ENCODE measurements around the gene TRHDE.

Gene TRHDE

DNA sequence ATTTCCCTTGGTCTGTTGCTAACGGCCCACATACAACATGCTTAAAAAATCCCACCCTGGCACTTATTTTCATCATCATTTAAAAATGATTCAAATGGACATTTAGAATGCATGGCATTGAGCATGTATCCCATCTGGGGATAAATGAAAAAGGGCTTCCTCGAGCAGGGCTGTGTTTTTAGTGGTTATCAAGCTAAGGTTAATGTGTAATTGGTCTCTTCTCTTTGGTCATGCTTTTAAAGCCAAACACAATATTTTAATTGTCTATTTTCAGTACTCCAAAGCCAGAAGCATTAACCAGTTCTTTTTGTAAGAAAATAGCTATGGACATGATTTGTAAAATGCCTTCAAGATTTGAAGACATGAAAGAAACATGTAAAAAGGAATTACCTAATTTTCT, 1.9 kb upstream of the TRHDE start:
- H3K4me3 ChIP-seq (IDR thresholded peaks at IDR 0.05; ENCODE audit: insufficient read depth, low read depth, low read length): no peak overlapping the region
- TF ChIP-seq, protein P1, sequence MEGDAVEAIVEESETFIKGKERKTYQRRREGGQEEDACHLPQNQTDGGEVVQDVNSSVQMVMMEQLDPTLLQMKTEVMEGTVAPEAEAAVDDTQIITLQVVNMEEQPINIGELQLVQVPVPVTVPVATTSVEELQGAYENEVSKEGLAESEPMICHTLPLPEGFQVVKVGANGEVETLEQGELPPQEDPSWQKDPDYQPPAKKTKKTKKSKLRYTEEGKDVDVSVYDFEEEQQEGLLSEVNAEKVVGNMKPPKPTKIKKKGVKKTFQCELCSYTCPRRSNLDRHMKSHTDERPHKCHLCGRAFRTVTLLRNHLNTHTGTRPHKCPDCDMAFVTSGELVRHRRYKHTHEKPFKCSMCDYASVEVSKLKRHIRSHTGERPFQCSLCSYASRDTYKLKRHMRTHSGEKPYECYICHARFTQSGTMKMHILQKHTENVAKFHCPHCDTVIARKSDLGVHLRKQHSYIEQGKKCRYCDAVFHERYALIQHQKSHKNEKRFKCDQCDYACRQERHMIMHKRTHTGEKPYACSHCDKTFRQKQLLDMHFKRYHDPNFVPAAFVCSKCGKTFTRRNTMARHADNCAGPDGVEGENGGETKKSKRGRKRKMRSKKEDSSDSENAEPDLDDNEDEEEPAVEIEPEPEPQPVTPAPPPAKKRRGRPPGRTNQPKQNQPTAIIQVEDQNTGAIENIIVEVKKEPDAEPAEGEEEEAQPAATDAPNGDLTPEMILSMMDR (conservative IDR thresholded peaks at IDR 0.05; ENCODE audit: low read depth, low read length): no peak
- H2AFZ ChIP-seq (ENCODE audit: low read depth): no peak overlapping the region
- no peaks in the 10 kb centered on the region for H3K79me2 ChIP-seq (ENCODE audit: insufficient read depth, low read depth)
- H3K4me1 ChIP-seq (ENCODE audit: low read depth, poor library complexity, severe bottlenecking): peaks cover 10% of the 10 kb centered on the region
- H3K27me3 ChIP-seq (ENCODE audit: insufficient read depth, low read depth): no peaks in the 10 kb centered on the region
- no peaks in the 10 kb centered on the region for H3K36me3 ChIP-seq (ENCODE audit: insufficient read depth)
- no peak overlapping the region for H3K4me2 ChIP-seq
- H3K27ac ChIP-seq: no peak overlapping the region
- H3K9ac ChIP-seq: no peak overlapping the region
- H4K20me1 ChIP-seq (ENCODE audit: insufficient read depth): no peaks in the 10 kb centered on the region

DNA sequence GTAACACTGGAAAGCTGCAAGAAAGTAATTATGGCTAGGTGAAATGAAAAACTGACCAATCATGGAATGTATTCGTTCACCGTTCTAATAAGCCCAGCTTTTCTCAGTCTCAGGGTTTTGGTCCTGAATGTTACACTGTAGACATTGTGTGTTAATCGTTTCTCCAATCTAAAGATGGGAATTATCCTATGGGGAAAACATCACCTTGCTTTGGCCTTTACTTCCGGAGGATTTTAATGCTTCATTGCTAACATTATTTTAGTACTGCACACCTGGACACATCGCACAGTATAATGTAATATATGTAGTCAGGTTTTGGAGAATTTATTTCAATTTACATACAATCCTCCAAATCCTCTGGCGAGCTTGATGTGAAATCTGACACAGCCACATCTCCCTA, 1.2 kb upstream of the TRHDE start:
- Histone ChIP-seq H3K79me2 (ENCODE audit: insufficient read depth, low read depth) (no peaks in the 10 kb centered on the region), H3K36me3 (ENCODE audit: insufficient read depth) (no peaks in the 10 kb centered on the region), H3K9ac (no peak overlapping the region), H4K20me1 (ENCODE audit: insufficient read depth) (no peaks in the 10 kb centered on the region), H3K27me3 (ENCODE audit: insufficient read depth, low read depth) (no peaks in the 10 kb centered on the region), H3K4me3 (IDR thresholded peaks at IDR 0.05; ENCODE audit: insufficient read depth, low read depth, low read length) (no peak overlapping the region), H2AFZ (ENCODE audit: low read depth) (no peak overlapping the region), H3K4me1 (ENCODE audit: low read depth, poor library complexity, severe bottlenecking) (peaks cover 10% of the 10 kb centered on the region), H3K4me2 (no peak overlapping the region), H3K27ac (no peak overlapping the region)
- TF ChIP-seq, protein P1 (conservative IDR thresholded peaks at IDR 0.05; ENCODE audit: low read depth, low read length): no peak

DNA sequence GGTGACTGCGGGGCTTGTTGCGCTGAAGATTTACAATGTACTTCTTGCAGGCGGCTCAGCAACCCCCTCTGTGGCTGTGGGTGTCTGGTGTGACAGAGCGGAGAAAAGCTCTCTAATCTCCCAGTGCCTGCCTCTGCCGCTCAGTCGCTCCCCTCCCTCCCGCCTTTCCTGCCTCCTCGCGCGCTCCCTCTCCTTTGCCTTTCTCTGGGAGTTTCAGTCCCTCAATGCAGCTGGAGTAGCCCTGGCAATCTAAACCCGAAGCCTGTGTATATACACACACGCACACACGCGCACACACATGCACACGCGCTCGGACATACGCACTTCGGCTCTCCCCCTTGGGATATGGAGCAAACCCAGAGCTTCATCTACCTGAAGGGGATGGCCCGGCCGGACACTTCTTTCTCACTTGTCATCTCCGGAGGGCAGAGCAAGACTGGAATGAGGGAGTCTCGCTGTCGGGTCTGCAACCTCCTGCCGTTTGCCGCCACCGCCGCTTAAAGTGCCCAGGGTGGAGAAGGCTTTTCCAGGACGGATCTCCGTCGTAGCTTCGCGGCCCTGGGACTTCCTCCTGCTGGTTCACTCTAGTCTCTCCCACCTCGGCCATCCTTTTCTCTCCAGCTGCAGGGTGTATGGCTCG, 599 bp upstream of the TRHDE start:
- Histone ChIP-seq H3K9ac (peak overlapping the region; percentile 50; the same call in 1 of the 2 replicates), H3K27ac (no peak overlapping the region), H3K79me2 (ENCODE audit: insufficient read depth, low read depth) (no peaks in the 10 kb centered on the region), H3K27me3 (ENCODE audit: insufficient read depth, low read depth) (no peaks in the 10 kb centered on the region), H4K20me1 (ENCODE audit: insufficient read depth) (no peaks in the 10 kb centered on the region), H3K36me3 (ENCODE audit: insufficient read depth) (no peaks in the 10 kb centered on the region), H3K4me1 (ENCODE audit: low read depth, poor library complexity, severe bottlenecking) (peaks cover 10% of the 10 kb centered on the region), H2AFZ (ENCODE audit: low read depth) (peak overlapping the region; percentile 81), H3K4me3 (IDR thresholded peaks at IDR 0.05; ENCODE audit: insufficient read depth, low read depth, low read length) (no peak overlapping the region), H3K4me2 (peak overlapping the region; percentile 52; the same call in 1 of the 2 replicates)
- TF ChIP-seq, protein P1 (conservative IDR thresholded peaks at IDR 0.05; ENCODE audit: low read depth, low read length): no peak

DNA sequence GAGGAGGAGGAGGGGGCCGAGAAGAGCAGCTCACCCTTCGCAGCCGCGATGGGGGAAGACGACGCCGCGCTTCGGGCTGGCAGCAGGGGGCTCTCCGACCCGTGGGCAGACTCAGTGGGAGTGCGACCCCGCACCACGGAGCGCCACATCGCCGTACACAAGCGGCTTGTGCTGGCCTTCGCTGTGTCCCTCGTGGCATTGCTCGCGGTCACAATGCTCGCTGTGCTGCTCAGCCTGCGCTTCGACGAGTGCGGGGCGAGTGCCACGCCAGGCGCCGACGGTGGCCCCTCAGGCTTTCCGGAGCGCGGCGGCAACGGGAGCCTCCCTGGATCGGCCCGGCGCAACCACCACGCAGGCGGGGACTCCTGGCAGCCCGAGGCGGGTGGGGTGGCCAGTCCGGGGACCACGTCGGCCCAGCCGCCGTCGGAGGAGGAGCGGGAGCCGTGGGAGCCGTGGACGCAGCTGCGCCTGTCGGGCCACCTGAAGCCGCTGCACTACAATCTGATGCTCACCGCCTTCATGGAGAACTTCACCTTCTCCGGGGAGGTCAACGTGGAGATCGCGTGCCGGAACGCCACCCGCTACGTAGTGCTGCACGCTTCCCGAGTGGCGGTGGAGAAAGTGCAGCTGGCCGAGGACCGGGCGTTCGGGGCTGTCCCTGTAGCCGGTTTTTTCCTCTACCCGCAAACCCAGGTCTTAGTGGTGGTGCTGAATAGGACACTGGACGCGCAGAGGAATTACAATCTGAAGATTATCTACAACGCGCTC, 745 bp downstream of the TRHDE start:
- Histone ChIP-seq H4K20me1 (ENCODE audit: insufficient read depth) (no peaks in the 10 kb centered on the region), H2AFZ (ENCODE audit: low read depth) (peak overlapping the region; percentile 81; the same call in 1 of the 2 replicates), H3K27me3 (ENCODE audit: insufficient read depth, low read depth) (no peaks in the 10 kb centered on the region), H3K4me3 (IDR thresholded peaks at IDR 0.05; ENCODE audit: insufficient read depth, low read depth, low read length) (no peak overlapping the region), H3K27ac (no peak overlapping the region), H3K4me1 (ENCODE audit: low read depth, poor library complexity, severe bottlenecking) (peaks cover 7% of the 10 kb centered on the region), H3K4me2 (peak overlapping the region; percentile 52; the same call in 1 of the 2 replicates), H3K9ac (no peak overlapping the region), H3K36me3 (ENCODE audit: insufficient read depth) (no peaks in the 10 kb centered on the region), H3K79me2 (ENCODE audit: insufficient read depth, low read depth) (no peaks in the 10 kb centered on the region)
- TF ChIP-seq, protein P1 (conservative IDR thresholded peaks at IDR 0.05; ENCODE audit: low read depth, low read length): no peak
